ENCODE measurements around the gene CLASP1. TPM values are rescaled to one million over a fixed set of nuclear protein-coding genes. Genes with fewer than 3 reads are reported as not detected.
"Not testable (repeated sequence)": the region's sequence is repeated elsewhere in the genome, so short reads cannot be mapped to it uniquely, and the experiment has no call there.

CLASP1 gene
- total RNA-seq, 4 donors from 2014 or later, result 14.1 to 110 (median 55.9) TPM

- no peak for DNase-seq
- Histone ChIP-seq H3K36me3 (no peaks in the 10 kb centered on the region), H3K27me3 (no peaks in the 10 kb centered on the region), H3K27ac (no peak overlapping the region), H3K4me1 (no peaks in the 10 kb centered on the region), H3K4me3 (no peak overlapping the region), H3K9me3 (no peaks in the 10 kb centered on the region)
- TF ChIP-seq CTCF (IDR thresholded peaks at IDR 0.05) (no peak), POLR2A (IDR thresholded peaks at IDR 0.05) (no peak)
- intact Hi-C loops (cut with DNase I; ENCODE audit: low total_unique reads), result no loop called here
Measured at GRCh38 chr2:121335294-121336290, 313.7 kb downstream of the CLASP1 start.

- Histone ChIP-seq H3K36me3 (no peaks in the 10 kb centered on the region), H3K9me3 (no peaks in the 10 kb centered on the region), H3K27ac (no peak overlapping the region), H3K4me3 (no peak overlapping the region), H3K4me1 (no peaks in the 10 kb centered on the region), H3K27me3 (no peaks in the 10 kb centered on the region)
- intact Hi-C loops (cut with DNase I; ENCODE audit: low total_unique reads), result no loop called here
- DNase-seq, result no peak
- TF ChIP-seq CTCF (IDR thresholded peaks at IDR 0.05), result no peak
- TF ChIP-seq POLR2A (IDR thresholded peaks at IDR 0.05), result no peak
Measured at GRCh38 chr2:121334581-121335293, 314.5 kb downstream of the CLASP1 start.

GRCh38 chr2:121333834-121334558 lies 315.3 kb downstream of the CLASP1 start:
- no peak for TF ChIP-seq CTCF (IDR thresholded peaks at IDR 0.05)
- TF ChIP-seq POLR2A (IDR thresholded peaks at IDR 0.05), result no peak
- no peak overlapping the region for H3K27ac ChIP-seq
- no peaks in the 10 kb centered on the region for H3K4me1 ChIP-seq
- no peaks in the 10 kb centered on the region for H3K36me3 ChIP-seq
- no peaks in the 10 kb centered on the region for H3K9me3 ChIP-seq
- no peak for DNase-seq
- H3K4me3 ChIP-seq, result no peak overlapping the region
- no peaks in the 10 kb centered on the region for H3K27me3 ChIP-seq
- intact Hi-C loops (cut with DNase I; ENCODE audit: low total_unique reads), result no loop called here

GRCh38 chr2:121333231-121333630 lies 316.0 kb downstream of the CLASP1 start:
- TF ChIP-seq CTCF (IDR thresholded peaks at IDR 0.05), result no peak
- no peak for TF ChIP-seq POLR2A (IDR thresholded peaks at IDR 0.05)
- no peaks in the 10 kb centered on the region for H3K9me3 ChIP-seq
- intact Hi-C loops (cut with DNase I; ENCODE audit: low total_unique reads), result no loop called here

GRCh38 chr2:121331324-121331723 lies 317.9 kb downstream of the CLASP1 start:
- DNase-seq; H3K36me3 ChIP-seq; H3K4me1 ChIP-seq; H3K9me3 ChIP-seq; H3K4me3 ChIP-seq; H3K27me3 ChIP-seq; intact Hi-C loops (cut with DNase I; ENCODE audit: low total_unique reads); H3K27ac ChIP-seq: not testable (repeated sequence)

More at GRCh38 chr2:121333231-121333630, 316.0 kb downstream of the CLASP1 start:
- no peak for DNase-seq
- Histone ChIP-seq H3K4me1 (no peaks in the 10 kb centered on the region), H3K27me3 (no peaks in the 10 kb centered on the region), H3K4me3 (no peak overlapping the region), H3K27ac (no peak overlapping the region), H3K36me3 (no peaks in the 10 kb centered on the region)
